NCI-H2171 treated with DMSO at 0.1 percent for 48 hours (cell line): ENCODE results near the gene SLC20A1.
"Not testable (repeated sequence)": the region's sequence is repeated elsewhere in the genome, so short reads cannot be mapped to it uniquely, and the experiment has no call there.

Source experiments
- DNase-seq: peaks from one replicate; lab custom pipeline; 2025; lab: John Stamatoyannopoulos, UW

SLC20A1 gene

DNA sequence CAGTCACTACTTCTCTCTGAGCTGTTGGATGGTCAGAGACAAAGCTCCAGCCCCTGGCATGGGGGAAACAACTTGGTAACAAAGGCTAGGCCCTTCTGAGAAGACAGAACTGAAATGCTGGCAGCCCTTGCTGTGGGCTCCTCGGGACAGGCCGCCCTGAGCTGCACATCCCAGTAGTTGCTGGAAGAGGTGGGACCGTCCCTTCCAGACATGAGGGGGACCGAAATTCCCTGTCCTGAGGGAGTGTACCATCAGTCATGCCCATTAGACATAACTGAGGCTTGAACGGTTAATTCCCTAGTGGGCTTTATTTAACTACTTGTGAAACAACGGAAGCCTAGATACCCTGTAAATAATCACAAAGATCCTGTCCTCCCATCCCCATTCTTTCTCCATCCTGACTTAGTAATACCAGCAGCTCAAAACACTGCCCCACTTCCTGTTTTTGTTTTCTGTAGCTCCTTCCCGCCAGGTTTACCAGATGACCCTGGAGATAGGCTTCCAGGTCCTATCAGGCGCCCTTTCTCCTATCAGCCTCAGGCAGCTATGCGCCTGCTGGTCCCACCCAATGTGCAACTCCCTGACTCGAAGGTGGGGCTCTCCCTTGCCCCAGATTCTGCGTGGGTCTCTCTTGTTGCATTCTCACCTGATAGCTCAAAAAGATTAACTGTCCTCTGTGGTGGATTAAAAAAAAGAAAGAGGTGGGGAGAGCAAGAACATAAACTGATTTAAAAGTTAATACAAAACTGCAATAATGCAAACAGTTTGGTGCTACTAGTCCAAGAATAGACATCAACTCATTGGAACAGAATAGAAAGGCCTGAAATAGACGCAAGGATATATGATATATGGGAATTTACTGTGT lies 38.0 kb downstream of the SLC20A1 start:
- DNase-seq: no peak

DNA sequence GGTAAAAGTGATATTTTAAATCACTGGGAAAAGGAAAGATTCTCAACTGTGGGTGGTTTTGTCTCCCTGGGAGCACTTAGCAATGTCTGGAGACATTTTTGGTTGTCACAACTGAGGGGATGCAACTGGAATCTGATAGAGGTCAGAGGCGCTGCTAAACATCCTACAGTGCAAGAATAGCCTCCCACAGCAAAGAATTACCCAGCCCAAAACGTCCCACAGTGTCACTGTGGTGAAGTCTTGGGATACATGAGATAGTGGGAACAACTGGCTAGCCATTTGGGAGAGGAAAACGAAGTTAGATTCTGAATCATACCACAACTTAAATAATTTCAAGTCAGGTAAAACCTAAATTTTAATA lies 38.7 kb downstream of the SLC20A1 start:
- no peak for DNase-seq

DNA sequence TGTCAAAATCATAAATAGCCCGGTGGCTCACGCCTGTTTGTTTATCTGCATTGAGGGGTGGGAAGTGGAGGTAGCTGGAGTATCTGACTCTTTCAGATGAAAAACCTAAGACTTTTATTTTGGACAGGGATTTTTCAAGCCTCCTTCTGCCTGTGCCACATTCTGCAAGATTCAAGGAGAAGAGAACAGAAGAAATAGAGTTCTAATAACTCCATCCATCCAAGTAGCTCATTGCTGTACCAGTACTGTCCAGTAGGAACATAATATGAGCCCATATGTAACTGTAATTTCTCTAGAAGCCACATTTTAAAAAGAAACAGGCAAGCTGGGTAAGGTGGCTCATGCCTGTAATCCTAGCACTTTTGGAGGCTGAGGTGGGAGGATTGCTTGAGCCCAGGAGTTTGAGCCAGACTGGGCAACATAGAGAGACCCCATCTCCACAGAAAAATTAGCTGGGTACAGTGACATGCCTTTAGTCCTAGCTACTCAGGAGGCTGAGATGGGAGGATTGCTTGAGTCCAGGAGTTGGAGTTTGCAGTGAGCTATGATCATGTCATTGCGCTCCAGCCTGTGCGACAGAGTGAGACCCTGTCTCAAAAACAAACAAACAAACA lies 39.6 kb downstream of the SLC20A1 start:
- DNase-seq: no peak

DNA sequence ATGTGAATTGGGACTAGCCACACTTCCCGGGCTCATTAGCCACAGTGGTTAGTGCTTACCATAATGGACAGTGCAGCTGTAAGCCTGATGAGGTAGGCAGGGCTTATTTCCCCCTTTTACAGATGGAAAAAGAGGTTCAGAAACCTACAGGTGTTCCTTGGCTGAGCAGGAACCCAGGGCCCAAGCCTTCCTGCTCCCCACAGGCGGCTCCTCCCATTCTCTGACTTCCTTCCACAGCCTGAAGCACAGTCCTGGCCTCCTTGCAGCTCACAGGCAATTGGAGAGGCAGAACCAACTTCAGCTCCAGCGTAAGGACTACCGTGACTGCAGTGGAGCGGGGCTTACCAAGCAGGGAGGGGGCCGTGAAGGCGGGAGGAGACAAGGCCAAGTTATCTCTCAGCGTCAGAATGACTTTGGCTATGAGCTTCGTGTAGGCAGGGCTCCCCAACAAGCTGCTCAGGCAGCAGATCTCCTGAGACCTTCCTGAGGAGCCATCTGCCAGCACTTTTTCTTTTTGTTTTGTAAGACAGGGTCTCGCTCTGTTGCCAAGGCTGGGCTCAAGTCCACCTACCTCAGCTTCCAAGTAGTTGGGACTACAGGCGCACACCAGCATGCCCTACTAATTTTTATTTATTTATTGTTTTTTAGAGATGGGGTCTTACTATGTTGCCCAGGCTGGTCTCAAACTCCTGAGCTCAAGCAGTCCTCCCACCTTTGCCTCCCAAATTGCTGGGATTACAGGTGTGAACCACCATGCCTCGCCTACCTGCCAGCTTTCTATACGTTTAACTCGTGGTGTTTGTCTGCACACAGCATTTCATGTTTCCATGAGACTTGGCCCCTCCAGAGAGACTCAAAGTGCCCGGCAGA lies 40.8 kb downstream of the SLC20A1 start:
- DNase-seq: peak; percentile 67

DNA sequence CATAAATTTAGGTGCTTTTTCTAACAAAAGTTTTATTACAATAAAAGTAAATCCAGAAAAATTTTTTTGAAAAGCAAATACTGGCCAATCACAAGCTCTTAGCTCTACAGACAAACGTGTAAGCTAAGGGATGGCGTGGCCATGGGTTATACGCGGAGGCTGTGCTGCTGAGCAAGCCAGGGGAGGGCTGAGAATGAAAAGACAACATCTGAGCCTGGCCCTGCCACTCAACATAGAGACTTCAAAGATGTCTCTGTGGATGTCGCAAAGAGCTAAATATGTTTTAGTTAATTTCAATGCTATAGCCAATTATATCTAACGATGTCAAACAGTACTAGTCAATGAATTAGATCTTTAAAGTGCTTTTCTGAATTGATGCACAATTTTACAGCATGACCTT lies 41.8 kb downstream of the SLC20A1 start:
- no peak for DNase-seq

DNA sequence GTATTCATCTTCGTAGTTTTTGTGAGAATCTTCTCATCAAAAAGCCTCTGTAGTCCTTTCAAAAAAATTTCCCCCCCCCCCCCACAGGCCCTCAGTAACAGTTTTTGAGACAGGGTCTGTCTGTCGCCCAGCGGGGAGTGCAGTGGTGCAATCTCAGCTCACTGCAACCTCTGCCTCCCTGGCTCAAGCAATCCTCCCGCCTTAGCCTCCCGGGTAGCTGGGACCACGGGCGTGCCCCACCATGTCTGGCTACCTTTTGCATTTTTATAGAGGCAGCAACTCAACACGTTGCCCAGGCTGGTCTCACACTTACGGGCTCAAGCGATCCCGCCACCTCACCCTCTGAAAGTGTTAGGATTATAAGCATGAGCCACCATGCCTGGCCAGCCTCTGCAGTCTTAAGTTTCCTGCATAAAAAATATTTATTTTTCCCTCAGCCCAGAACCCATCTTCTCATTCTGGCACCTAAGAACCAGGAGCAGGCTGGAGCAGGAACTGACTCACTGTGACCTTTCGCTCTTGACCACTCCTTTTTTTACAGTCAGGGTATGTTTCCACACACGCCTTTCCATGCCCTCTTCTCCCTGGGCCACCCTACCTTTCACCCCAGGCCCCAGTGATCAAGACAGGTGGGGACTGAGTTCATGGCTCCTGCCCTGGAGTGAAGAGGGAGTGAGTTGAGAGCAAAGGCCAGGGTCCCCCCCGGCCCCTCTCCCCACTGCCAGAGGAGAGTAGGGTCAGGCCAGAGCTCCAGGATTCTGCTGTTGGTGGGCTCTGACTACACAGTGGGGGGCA lies 42.5 kb downstream of the SLC20A1 start:
- DNase-seq: no peak

DNA sequence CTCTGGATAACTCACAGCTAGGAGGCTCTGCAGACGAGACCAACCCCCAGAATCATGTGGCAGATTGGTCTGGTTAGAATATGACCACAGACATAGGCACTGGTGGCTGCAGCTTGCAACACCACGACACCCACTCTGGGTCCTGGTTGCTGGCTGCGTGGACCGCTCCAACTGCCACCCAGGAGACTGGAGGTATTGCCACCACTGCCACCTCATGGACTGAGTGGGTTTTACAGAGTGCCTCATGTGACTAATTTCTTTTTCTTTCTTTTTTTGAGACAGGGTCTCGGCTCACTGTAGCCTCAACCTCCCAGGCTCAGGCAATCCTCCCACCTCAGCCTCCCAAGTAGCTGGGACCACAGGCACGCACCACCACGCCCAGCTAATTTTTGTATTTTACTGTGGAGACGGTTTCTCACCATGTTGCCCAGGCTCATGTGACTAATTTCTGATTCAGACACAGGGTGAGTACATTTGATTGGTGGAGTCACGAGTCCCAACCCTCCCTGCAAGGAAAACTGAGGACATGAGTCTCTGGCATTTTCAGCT lies 45.2 kb downstream of the SLC20A1 start:
- no peak for DNase-seq

DNA sequence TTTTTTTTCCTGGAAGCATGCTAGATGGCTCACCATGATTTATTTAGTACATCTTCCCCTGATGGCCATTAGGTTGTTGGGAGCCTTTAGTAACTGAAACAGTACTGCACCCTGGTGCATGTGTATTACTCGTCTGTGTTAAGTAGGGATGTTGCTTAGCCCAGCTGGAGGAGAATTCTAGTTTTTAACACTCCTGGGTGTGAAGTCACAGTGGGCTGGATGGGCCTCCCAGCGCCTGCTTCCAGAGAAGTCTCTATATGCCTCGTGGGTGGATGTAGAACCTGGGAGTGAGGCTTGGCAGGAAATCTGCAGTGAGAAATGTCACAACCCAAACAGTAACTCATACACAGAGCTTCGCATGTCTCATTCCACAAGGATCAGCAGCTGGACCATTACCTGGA lies 46.1 kb downstream of the SLC20A1 start:
- DNase-seq: no peak

DNA sequence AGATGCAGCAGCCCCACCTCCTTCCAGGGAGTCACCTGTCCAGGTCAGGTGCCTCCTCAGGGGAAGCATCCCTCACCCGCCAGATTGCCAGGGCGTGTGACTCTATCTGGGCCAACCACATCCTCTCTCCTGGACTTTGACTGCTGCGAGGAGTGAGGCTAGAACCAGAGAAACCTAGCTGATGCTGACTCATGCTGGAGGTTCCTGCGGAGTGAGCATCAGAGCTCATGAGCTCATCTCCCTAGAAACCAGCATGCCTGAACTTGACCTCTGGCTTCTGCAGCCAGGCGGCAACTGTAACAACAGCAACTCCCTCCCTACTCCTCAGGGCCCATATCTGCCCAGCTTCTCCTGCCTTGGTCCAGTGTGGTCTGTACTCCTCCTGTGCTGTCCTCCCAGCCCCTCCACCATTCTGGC lies 46.8 kb downstream of the SLC20A1 start:
- peak; percentile 93 for DNase-seq

DNA sequence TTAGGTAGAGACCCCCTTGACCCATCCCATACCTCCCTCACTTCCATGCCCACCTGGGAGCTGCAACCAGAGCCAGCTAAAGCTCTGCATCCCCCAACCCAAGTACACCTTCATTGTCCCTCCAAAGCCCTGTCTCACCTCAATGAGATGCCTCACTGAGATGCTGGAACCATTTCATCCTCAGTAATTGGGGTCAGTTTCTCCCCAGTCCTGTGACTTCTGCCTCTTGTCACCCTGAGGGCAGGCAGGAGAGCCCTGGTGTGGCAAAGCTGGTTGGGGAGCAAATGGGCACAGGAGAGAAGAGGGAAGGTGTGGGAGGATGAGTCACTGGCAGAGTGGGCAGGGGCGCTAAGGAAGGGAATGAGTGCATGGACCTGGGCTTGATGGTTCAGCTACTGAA lies 47.2 kb downstream of the SLC20A1 start:
- no peak for DNase-seq

DNA sequence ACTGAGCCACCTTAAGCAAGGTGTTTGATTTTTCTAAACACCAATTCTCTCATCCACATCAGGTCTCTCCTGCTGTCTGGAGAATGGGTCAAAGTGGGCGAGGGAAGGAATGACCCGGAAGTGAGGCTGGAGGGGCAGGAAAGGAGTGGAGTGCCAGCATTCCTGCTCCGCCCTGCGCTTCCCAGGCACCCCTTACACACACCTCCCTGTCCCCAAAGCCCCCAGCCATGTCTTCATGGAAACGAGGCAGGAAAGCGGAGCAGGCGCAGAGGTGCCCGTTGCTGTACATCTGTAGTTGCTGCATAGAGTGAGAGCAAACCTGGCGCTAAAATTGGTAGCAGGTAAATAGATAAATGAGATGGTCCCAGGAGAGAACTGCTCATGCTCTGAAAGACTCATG lies 47.9 kb downstream of the SLC20A1 start:
- no peak for DNase-seq

DNA sequence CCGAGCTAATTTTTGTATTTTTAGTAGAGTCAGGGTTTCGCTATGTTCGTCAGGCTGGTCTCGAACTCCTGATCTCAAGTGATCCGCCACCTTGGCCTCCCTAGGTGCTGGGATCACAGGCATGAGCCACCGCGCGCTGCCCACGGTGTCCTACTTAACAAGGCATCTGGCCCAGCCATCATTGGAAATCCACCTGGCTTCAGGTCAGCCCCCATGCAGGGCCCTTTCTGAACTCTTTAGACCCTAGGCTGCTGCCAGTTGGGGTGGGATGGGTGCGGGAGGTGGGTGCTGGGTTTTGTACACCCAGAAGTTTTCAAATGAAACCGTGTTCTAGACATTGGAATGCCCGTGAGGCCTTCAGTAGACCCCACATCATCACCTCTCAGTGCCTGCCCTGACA lies 48.4 kb downstream of the SLC20A1 start:
- no peak for DNase-seq

DNA sequence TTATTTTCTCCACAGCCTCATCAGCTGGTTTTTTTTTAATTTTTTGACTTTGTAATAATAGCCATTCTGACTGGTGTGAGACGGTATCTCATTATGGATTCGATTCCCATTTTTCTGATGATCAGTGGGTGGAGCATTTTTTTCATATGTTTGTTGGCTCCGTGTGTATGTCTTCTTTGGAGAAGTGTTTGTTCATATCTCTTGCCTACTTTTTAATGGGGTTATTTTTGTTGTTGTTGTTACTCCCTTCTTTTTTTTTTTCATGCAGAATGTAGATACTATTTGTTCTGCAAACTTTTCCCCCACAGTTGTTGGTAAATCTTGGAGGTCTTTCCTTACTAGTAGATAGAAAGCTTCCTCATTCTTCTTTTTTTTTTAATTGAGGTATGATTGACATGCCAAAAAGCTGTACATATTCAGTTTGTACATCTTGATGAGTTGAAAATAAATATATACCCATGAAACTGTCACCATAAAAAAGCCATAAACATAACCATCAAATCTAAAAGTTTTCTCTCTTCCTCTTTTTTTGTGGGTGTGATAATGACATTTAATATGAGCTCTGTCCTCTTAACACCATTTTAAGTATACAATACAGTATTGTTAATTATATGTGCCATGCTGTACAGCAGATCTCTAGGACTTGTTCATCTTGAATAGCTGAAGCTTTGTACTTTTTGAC lies 53.2 kb downstream of the SLC20A1 start:
- DNase-seq: no peak

DNA sequence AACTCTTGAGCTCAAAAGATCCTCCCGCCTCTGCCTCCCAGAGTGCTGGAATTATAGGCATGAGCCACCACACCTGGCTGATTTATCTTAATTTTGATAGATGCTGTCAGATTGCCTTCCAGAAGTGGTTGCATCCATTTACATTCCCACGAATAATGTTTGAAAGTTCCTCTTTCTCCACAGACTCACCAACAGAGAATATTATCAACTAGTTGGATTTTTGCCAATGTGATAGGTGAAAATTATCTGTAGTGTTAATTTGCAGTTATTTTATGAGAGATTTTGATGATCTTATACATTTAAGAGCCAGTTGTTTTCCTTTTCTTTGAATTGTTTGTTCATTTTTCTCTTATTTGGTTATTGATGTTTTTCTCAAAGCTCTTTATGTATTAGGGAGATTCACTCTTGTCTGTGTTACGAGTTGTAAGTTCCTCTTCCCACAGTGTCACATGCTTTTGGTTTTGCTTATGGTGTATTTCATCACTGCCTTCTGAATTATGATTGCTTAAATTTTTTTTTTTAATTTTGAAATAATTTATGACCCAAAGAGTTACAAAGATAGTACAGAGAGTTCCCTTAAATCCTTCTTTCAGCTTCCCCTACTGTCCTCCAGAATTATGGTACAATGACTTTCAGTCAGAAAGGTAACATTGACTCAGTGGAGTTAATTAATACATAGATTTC lies 54.4 kb downstream of the SLC20A1 start:
- no peak for DNase-seq

DNA sequence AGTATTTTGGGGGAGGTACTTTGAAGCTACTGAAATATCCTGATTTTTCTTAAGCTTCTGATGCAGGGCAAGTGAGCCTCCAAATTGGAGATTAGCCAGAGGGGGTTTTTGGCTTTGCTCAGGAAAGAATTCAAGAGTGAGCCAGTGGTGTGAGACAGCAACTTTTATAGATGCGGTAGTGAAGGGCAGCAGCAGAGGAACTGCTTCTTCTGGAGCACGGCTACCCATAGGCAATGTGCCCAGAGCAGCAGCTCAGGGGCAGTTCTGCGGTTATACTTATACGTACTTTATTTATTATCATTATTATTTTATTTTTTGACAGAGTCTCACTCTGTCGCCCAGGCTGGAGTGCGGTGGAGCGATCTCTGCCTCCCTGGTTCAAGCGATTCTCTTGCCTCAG lies 55.3 kb downstream of the SLC20A1 start:
- DNase-seq: no peak

DNA sequence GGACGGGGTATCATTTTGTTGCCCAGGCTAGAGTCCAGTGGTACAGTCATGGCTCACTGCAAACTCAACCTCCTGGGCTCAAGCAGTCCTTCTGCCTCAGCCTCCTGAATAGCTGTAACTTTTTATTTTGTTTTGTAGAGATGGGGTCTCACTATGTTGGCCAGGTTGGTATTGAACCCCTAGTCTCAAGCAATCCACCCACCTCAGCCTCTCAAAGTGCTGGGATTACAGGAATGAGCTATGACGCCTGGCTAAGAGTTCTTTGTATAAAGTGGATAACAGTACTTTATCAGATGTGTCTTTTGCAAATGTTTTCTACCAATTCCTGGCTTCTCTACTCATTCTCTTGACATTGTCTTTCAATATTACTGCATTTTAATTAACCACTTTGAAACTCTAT lies 57.9 kb downstream of the SLC20A1 start:
- DNase-seq: no peak

DNA sequence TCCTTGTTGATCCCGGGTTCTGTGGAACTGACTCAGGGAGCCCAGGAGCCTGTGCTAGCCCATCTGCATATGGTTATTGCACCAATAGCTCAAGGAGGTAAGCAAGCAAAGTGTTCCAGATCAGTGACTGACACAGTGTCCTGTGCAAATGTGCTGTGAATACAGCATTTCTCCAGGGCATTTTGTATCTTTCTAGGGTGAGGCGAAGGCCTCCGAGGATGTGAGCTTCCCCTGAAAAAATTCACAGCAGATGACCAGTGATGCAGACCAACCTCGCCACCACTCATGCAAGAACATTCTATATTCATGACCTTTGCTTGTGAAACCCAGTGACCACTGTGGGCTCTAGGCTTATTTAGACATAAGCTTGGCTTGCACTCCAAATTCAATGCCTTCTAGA lies 59.8 kb downstream of the SLC20A1 start:
- DNase-seq: no peak

DNA sequence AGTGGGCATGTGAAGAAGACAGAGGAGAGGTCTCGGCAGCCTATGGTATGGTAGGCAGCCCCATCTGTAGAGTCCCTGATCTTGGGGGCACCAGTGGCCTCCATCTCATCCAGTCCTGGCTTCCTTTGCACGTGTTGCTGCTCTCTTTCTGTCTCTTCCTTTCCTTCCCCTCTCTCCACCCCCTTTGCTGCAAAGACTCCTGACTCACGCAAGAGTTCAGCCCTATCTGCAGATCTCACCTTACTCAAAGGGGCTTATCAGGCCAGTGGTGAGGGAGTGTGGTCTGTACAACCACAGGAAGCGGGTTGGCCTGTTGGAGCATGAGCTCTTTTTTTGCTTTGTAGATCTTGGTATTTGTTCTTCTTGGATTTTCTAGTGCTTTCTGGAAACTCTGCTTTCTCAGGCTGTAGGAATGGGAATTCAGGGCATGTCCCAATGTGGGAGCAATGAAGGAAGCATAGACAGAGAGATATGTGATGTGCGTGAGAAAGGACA lies 60.5 kb downstream of the SLC20A1 start:
- DNase-seq: no peak

DNA sequence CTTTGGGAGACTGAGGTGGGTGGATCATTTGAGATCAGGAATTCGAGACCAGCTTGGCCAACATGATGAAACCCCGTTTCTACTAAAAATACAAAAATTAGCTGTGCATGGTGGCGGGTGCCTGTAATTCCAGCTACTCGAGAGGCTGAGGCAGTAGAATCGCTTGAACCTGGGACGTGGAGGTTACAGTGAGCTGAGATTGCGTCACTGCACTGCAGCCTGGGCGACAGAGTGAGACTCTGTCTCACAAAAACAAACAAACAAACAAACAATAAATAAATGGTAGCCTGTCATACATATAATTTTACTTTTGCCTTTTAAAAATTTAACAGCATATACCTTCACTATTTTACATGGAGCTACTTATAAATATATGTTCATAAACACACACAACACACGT lies 61.2 kb downstream of the SLC20A1 start:
- not testable (repeated sequence) for DNase-seq

DNA sequence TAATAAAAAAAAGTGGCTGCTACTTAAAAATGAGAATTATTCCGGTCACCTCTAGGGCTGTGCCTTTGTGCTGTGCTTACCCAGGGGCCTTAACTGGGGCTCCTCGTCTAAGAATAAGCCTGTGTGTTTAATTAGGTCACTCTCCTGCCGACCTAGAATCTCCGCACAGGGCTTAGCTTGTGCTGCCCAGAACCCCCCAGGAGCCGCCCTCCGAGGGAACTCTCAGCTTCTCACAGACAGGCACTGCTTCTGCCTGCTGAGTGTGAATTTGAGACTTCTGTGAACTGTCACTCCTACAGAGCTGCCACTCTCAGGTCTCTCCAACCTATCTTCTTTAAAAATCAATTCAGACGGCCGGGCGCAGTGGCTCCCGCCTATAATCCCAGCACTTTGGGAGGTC lies 63.2 kb downstream of the SLC20A1 start:
- no peak for DNase-seq
